OCI-LY3 (cell line): ENCODE results near the gene TLL2.

ENCODE experiments used
- H2AFZ ChIP-seq: fragments of 200-600, 300-600 bp; shearing (Covaris generic); 2 replicates; pipeline ENCODE4 v1.6.0; 2014; ENCODE audit warnings: antibody characterized with exemption, low read depth, low read length
- H3K27ac ChIP-seq: fragments of 200-600, 300-600 bp; sonication (generic); 2 replicates; pipeline ENCODE4 v1.5.1; 2014; ENCODE audit warnings: mild to moderate bottlenecking, low read length, moderate library complexity, mixed read lengths
- H3K27me3 ChIP-seq: fragments of 200-600, 300-600 bp; sonication (generic); 2 replicates; pipeline ENCODE4 v1.6.1; 2014; ENCODE audit warnings: low read depth, low read length, mixed read lengths
- H3K36me3 ChIP-seq: fragments of 200-600, 300-600 bp; sonication (generic); replicated peaks from 2 replicates; pipeline ENCODE3; 2014; ENCODE audit warnings: low read depth, low read length, mixed read lengths
- H3K4me1 ChIP-seq: fragments of 300-600, 200-600 bp; sonication (generic); 2 replicates; pipeline ENCODE4 v1.6.1; 2014; ENCODE audit warnings: low read length, mixed read lengths
- H3K4me2 ChIP-seq: fragments of 200-600, 300-600 bp; sonication (generic); 2 replicates; pipeline ENCODE4 v1.6.1; 2014; ENCODE audit warnings: low read length, mixed read lengths
- H3K4me3 ChIP-seq: fragments of 300-600, 200-600 bp; sonication (generic); 2 replicates; pipeline ENCODE4 v1.5.1; 2014; ENCODE audit warnings: antibody characterized with exemption, mild to moderate bottlenecking, low read length, moderate library complexity
- H3K79me2 ChIP-seq: fragments of 300-600, 200-600 bp; shearing (Covaris generic); 2 replicates; pipeline ENCODE4 v1.6.1; 2014; ENCODE audit warnings: mild to moderate bottlenecking, low read length, mixed read lengths
- H3K9ac ChIP-seq: fragments of 300-600, 200-600 bp; shearing (Covaris generic); 2 replicates; pipeline ENCODE4 v1.6.0; 2014; ENCODE audit warnings: mild to moderate bottlenecking, low read length, moderate library complexity
- H3K9me3 ChIP-seq: fragments of 200-600, 300-600 bp; shearing (Covaris generic); 2 replicates; pipeline ENCODE4 v1.6.1; 2014; ENCODE audit warnings: low read length, mixed read lengths; ENCODE audit not compliant: insufficient read depth
- H4K20me1 ChIP-seq: fragments of 200-600, 300-600 bp; sonication (generic); 2 replicates; pipeline ENCODE4 v1.6.1; 2016; ENCODE audit warnings: low read length, mixed read lengths; ENCODE audit not compliant: insufficient read depth
- EZH2phosphoT487 ChIP-seq: fragments of 200-600 bp; shearing (Covaris generic); IDR thresholded peaks from 2 replicates; pipeline ENCODE4 v1.6.1; 2018; ENCODE audit warnings: antibody characterized with exemption, mixed run types, low read depth
- TF ChIP-seq, protein P1 (sequence below): fragments of 200-600, 300-600 bp; sonication (generic); IDR thresholded peaks from 2 replicates; pipeline ENCODE4 v1.5.1; 2014; ENCODE audit warnings: antibody characterized with exemption, low read length, low read depth

Gene TLL2

DNA sequence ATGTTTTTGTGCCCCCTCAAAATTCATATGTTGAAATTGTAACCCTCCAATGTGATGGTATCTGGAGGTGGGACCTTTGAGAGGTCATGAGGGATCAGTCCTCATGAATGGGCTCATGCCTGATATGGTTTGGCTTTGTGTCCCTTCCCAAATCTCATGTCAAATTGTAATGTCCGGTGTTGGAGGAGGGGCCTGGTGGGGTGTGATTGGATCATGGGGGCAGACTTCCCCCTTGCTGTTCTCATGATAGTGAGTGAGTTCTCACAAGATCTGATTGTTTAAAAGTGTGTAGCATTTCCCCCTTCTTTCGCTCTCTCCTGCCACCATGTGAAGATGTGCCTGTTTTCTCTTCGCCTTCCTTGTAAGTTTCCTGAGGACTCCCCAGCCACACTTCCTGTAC, 53.4 kb downstream of the TLL2 start:
- no peak overlapping the region for H2AFZ ChIP-seq

DNA sequence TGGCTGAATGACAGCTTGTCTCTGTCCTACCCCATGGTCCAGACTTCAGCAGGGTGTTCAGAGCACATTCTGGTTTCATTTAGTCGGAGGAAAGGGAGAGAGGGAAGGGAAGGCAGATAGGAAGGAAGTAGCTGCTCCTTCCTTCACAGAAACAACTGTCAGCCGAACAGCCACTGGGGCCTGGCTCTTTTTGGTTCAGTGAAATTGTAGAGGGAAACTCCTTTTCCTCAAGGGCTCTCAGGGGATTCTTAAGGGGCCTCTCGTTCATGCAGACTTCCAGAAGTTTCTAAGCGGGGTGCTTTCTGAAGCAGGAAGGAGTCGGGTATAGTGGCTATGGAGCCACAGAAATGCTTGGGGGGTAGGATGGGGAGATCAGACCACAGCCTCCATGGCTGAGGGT, 56.4 kb downstream of the TLL2 start:
- Histone ChIP-seq H2AFZ (no peak overlapping the region), H4K20me1 (no peaks in the 10 kb centered on the region)

More for the DNA sequence above, 53.4 kb downstream of the TLL2 start:
- no peak overlapping the region for H3K4me2 ChIP-seq
- H3K4me3 ChIP-seq: no peak overlapping the region
- TF ChIP-seq EZH2phosphoT487: no peak
- TF ChIP-seq, protein P1, sequence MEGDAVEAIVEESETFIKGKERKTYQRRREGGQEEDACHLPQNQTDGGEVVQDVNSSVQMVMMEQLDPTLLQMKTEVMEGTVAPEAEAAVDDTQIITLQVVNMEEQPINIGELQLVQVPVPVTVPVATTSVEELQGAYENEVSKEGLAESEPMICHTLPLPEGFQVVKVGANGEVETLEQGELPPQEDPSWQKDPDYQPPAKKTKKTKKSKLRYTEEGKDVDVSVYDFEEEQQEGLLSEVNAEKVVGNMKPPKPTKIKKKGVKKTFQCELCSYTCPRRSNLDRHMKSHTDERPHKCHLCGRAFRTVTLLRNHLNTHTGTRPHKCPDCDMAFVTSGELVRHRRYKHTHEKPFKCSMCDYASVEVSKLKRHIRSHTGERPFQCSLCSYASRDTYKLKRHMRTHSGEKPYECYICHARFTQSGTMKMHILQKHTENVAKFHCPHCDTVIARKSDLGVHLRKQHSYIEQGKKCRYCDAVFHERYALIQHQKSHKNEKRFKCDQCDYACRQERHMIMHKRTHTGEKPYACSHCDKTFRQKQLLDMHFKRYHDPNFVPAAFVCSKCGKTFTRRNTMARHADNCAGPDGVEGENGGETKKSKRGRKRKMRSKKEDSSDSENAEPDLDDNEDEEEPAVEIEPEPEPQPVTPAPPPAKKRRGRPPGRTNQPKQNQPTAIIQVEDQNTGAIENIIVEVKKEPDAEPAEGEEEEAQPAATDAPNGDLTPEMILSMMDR: no peak
- no peaks in the 10 kb centered on the region for H3K36me3 ChIP-seq
- H3K9ac ChIP-seq: no peak overlapping the region
- no peak overlapping the region for H3K27ac ChIP-seq
- H4K20me1 ChIP-seq: no peaks in the 10 kb centered on the region
- H3K79me2 ChIP-seq: no peaks in the 10 kb centered on the region
- peaks cover under 1% of the 10 kb centered on the region; the same call in 1 of the 2 replicates for H3K27me3 ChIP-seq
- H3K9me3 ChIP-seq: no peaks in the 10 kb centered on the region
- H3K4me1 ChIP-seq: peaks cover 8% of the 10 kb centered on the region

DNA sequence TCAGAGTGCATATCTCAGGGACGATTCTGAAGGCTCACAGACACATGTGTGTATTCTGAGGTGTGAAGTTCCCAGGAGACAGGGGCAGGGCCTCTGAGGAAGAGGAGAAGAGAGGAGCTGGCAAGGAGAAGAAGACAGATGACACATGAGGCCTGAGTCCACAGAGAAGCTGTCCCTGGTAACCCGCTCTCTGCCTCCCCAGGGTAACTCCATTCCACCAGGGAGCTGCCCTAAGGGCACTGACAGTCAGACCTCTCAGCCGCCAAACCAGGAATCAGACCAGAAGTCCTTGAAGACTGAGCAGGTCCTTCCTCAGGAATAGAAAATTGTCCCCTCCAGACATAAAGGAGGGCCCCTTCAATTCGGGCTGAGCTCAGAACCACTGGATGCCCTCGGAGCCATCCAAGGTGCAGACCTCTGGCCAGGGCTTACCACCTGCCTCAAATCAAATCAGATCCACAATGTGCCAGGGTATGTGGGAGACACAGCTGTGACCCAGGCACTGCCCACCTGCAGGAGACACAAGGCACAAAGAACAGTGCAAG, 57.4 kb downstream of the TLL2 start:
- no peaks in the 10 kb centered on the region for H3K79me2 ChIP-seq
- H3K27ac ChIP-seq: no peak overlapping the region
- TF ChIP-seq EZH2phosphoT487: no peak
- TF ChIP-seq, protein P1: no peak
- H3K4me3 ChIP-seq: no peak overlapping the region
- H3K4me1 ChIP-seq: no peaks in the 10 kb centered on the region
- no peak overlapping the region for H3K9ac ChIP-seq
- no peaks in the 10 kb centered on the region for H3K36me3 ChIP-seq
- no peak overlapping the region for H3K4me2 ChIP-seq
- no peak overlapping the region for H2AFZ ChIP-seq
- H3K27me3 ChIP-seq: no peaks in the 10 kb centered on the region
- H4K20me1 ChIP-seq: no peaks in the 10 kb centered on the region
- no peaks in the 10 kb centered on the region for H3K9me3 ChIP-seq

More for the DNA sequence above, 56.4 kb downstream of the TLL2 start:
- H3K27ac ChIP-seq: no peak overlapping the region
- H3K9ac ChIP-seq: no peak overlapping the region
- no peaks in the 10 kb centered on the region for H3K36me3 ChIP-seq
- no peak overlapping the region for H3K4me2 ChIP-seq
- H3K4me1 ChIP-seq: no peaks in the 10 kb centered on the region
- no peaks in the 10 kb centered on the region for H3K27me3 ChIP-seq
- H3K9me3 ChIP-seq: no peaks in the 10 kb centered on the region
- TF ChIP-seq, protein P1: no peak
- TF ChIP-seq EZH2phosphoT487: no peak
- no peaks in the 10 kb centered on the region for H3K79me2 ChIP-seq
- H3K4me3 ChIP-seq: no peak overlapping the region

DNA sequence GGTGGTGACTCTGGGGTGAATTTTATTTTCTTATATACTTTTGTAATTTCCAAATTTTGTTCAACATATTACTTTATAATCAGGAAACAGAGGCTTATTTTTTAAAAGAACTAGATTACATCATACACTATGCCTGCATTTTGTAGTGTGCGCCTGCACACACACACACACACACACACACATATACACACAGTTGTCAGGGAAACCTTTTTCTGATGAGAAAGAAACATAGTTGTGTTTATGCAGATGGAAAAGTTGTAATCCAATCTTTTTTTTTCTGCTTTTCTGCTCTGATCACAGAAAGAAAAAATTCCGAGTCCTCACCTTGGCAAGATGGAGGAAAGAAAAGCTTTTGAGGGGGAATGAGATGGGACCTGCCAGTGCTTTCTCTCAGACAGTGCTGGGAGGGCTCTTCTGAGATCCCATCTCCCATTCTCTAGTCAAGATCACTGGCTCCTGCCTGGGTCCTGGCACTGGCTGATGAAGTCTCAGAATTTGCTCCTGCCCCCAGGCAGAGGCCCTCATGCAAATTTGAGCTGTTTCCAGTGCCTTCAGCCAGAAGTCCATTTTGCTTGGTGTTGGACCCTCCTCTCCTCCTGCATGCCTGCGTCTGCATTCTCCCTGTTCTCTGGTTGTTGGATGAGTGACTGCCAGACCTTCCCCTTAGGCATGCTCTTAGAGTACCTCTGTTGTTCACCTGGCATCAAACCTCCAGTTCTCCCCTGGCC, 59.7 kb downstream of the TLL2 start:
- Histone ChIP-seq H3K9me3 (no peaks in the 10 kb centered on the region), H3K27ac (no peak overlapping the region), H4K20me1 (no peaks in the 10 kb centered on the region), H3K79me2 (no peaks in the 10 kb centered on the region), H2AFZ (no peak overlapping the region), H3K4me1 (0 out of 2 replicates have a peak, but pooled peaks cover 2% of the 10 kb centered on the region), H3K9ac (no peak overlapping the region), H3K4me3 (no peak overlapping the region), H3K36me3 (no peaks in the 10 kb centered on the region), H3K27me3 (no peaks in the 10 kb centered on the region), H3K4me2 (no peak overlapping the region)
- no peak for TF ChIP-seq EZH2phosphoT487
- TF ChIP-seq, protein P1: no peak
